Stimulated activated naive B cell treated with anti-CD40 and anti-IgM and Interleukin-4, amounts not matched to agents 10 μg/mL and 1 μg/mL and 100 μg/mL, for 72 hours (primary cell): ENCODE results near the gene FXYD7.
"Not testable (repeated sequence)": the region's sequence is repeated elsewhere in the genome, so short reads cannot be mapped to it uniquely, and the experiment has no call there.

Source experiments
- ATAC-seq, 2 donors: fragments of 150-1000 bp; cut with Tn5 transposase; replicated peaks; 2 replicates each; pipeline ENCODE4 v1.10.0; 2021; ENCODE audit warnings: moderate library complexity in 1 of 2
- DNase-seq: peaks from one replicate; pipeline ENCODE4 v3.0.0; 2021
- H3K27ac Mint-ChIP-seq: one replicate; pipeline ENCODE4 v1.8.0; 2022; ENCODE audit warnings: mild to moderate bottlenecking, mixed read lengths
- H3K27me3 Mint-ChIP-seq, 2 donors: one replicate each; pipeline ENCODE4 v1.8.0; 2022; ENCODE audit warnings: mixed read lengths in 2 of 2
- H3K36me3 Mint-ChIP-seq, 2 donors: one replicate each; pipeline ENCODE4 v1.8.0; 2022; ENCODE audit warnings: mixed read lengths in 2 of 2, mild to moderate bottlenecking in 1 of 2
- H3K4me1 Mint-ChIP-seq, 2 donors: one replicate each; pipeline ENCODE4 v1.8.0; 2022; ENCODE audit warnings: mixed read lengths in 2 of 2, mild to moderate bottlenecking in 1 of 2
- H3K4me3 Mint-ChIP-seq, 2 donors: one replicate each; pipeline ENCODE4 v1.8.0; 2022; ENCODE audit warnings: mild to moderate bottlenecking in 2 of 2, mixed read lengths in 2 of 2, moderate library complexity in 1 of 2
- H3K9me3 Mint-ChIP-seq, 2 donors: one replicate each; pipeline ENCODE4 v1.8.0; 2022; ENCODE audit warnings: mixed read lengths in 2 of 2, mild to moderate bottlenecking in 1 of 2

FXYD7 gene, protein sequence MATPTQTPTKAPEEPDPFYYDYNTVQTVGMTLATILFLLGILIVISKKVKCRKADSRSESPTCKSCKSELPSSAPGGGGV

DNA sequence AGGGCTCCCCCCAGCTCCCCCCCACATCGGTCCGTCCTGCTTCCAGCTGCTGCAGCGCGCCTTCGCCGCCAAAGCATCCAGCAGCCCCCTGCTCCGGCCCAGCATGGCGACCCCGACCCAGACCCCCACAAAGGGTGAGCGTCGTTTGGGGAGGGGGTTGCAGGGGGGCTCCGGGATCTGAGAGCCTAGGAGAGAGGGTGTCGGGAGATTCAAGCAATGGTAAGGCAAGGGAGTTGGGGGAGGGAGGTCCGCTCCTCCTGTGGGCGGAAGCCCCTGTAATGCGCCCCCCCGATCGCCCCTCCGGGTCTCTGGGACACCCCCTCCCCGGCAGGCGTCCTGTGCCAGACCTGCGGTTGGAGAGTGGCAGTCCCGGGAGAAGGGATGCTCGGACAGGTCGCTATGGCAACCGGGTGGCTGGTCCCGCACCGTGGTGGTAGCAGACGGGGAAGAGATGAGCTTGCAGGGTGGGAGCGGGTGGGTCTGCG is at the start of gene FXYD7:
FXYD7 (plus strand) TSS at position 25 of the 485 bp plus-strand sequence; CDS start at position 104, 79 bp downstream.
- H3K9me3 Mint-ChIP-seq, result no peaks in the 10 kb centered on the region
- DNase-seq (no peak), ATAC-seq (no peak)
- H3K4me3 Mint-ChIP-seq, result peak within 1 kb of the TSS; percentile 81 to 82
- H3K36me3 Mint-ChIP-seq, result no peaks in the 10 kb centered on the region
- peaks cover 27 to 45% of the 10 kb centered on the region in 2 donors for H3K4me1 Mint-ChIP-seq
- peaks cover 15 to 19% of the 10 kb centered on the region in 2 donors for H3K27me3 Mint-ChIP-seq
- peak within 1 kb of the TSS; percentile 71 for H3K27ac Mint-ChIP-seq

DNA sequence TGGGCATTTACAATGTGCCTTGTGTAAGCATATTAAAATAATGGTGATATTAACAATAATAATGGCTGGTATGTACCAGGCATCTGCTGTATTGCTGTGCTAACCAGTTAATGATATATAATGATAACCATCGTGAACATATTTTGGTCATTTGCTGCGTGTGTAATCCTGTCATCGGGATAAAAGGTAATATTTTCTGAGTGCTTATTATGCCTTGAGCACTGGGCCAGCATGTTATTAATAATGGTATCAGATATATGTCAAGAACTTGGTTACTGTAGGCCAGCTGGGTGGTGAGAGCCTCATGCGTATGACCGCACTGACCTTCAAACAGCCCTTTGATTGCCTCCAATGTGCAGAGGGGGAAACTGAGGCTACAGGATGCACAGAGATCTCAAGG is 49.6 kb upstream of the FXYD7 start:
- ATAC-seq (no peak), DNase-seq (no peak)
- no peaks in the 10 kb centered on the region for H3K36me3 Mint-ChIP-seq
- no peaks in the 10 kb centered on the region for H3K27me3 Mint-ChIP-seq
- no peak overlapping the region for H3K4me3 Mint-ChIP-seq
- no peak overlapping the region for H3K27ac Mint-ChIP-seq
- H3K4me1 Mint-ChIP-seq, result peaks cover 10 to 14% of the 10 kb centered on the region in 2 donors
- no peaks in the 10 kb centered on the region for H3K9me3 Mint-ChIP-seq

DNA sequence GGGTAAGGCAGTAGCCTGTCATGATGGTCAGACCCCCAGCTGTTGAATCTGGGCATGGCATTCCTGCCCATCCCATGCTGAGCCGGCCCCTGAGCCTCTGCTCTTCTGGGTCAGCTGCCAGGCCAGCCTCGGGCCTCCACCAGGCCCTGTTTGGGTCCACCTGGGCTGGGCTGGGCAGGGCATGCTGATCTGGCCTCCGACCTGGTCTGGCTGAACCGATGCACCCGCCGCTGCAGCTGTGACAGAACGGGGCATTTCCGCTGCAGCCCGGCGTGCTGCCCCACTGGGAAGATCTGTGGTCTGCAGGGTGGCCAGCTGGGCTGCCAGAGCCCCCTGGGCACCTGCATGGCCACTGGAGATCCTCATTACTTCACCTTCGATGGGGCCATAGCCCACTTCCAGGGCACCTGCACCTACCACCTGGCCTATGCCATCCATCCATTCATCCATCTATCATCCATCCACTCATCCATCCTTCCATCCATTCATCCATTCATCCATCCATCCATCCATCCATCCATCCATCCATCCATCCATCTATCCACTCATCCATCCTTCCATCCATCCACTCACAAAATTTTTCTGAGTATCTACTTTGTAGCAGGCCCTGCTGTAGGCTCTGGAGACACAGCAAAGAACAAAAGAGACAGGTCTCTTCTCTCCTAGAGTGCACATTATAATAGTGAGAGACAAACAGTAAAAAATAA is 49.0 kb upstream of the FXYD7 start:
- Mint-ChIP-seq H3K36me3 (no peaks in the 10 kb centered on the region), H3K27me3 (no peaks in the 10 kb centered on the region), H3K9me3 (no peaks in the 10 kb centered on the region), H3K4me1 (peaks cover 5 to 8% of the 10 kb centered on the region in 2 donors), H3K27ac (no peak overlapping the region), H3K4me3 (no peak overlapping the region)
- ATAC-seq (no peak), DNase-seq (no peak)

DNA sequence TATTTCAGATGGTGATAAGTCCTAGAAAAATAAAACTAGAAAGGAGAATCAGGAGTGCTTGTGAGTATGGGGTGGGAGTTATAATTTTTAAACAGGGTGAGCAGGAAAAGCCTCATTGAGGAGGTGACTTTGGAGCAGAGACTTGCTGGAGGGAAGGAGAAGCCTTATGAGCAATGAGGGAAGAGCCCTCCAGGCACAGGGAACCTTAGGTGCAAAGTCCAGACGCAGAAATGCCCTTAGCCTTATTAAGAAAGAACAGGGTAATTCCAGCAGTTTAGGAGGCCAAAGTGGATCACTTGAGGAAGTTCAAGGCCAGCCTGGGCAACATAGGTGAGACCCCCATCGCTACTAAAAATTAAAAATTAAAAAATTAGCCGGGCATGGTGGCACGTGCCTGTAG is 48.4 kb upstream of the FXYD7 start:
- DNase-seq (no peak), ATAC-seq (no peak)
- peaks cover 3 to 6% of the 10 kb centered on the region in 2 donors for H3K4me1 Mint-ChIP-seq
- no peaks in the 10 kb centered on the region for H3K27me3 Mint-ChIP-seq
- H3K4me3 Mint-ChIP-seq, result no peak overlapping the region
- H3K9me3 Mint-ChIP-seq, result no peaks in the 10 kb centered on the region
- H3K36me3 Mint-ChIP-seq, result no peaks in the 10 kb centered on the region
- no peak overlapping the region for H3K27ac Mint-ChIP-seq

DNA sequence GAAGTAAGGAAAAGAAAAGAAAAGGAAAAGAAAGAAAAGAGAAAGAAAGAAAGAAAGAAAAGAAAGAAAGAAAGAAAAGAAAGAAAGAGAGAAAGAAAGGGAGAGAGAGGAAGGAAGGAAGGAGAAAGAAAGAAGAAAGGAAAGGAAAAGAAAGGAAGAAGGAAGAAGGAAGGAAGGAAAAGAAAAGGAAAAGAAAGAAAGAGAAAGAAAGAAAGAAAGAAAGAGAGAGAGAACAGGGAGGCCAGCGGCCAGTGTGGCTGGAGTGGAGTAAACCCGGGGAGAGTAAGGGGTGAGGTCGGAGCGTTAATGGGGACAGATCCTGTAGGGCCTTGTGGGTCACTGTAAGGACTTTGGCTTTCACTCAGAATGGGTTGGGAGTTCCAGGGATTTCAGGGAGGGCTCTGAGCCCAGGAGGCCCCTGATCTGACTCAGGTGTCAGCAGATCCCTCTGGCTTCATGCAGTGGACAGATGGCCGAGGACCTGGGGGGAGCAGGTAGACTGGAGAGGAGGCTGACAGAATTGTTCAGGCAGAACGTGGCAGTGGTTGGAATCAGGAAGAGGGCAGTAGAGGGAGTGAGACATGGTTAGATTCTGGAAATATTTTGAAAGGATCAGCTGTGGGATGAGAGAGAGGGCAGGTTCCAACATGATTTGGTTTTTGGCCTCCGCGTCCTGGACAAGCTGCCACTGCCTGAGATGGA is 47.2 kb upstream of the FXYD7 start:
- no peak for ATAC-seq
- Mint-ChIP-seq H3K9me3 (no peaks in the 10 kb centered on the region), H3K27me3 (no peaks in the 10 kb centered on the region), H3K27ac (no peak overlapping the region), H3K4me3 (no peak overlapping the region), H3K4me1 (no peaks in the 10 kb centered on the region), H3K36me3 (no peaks in the 10 kb centered on the region)
- no peak for DNase-seq

DNA sequence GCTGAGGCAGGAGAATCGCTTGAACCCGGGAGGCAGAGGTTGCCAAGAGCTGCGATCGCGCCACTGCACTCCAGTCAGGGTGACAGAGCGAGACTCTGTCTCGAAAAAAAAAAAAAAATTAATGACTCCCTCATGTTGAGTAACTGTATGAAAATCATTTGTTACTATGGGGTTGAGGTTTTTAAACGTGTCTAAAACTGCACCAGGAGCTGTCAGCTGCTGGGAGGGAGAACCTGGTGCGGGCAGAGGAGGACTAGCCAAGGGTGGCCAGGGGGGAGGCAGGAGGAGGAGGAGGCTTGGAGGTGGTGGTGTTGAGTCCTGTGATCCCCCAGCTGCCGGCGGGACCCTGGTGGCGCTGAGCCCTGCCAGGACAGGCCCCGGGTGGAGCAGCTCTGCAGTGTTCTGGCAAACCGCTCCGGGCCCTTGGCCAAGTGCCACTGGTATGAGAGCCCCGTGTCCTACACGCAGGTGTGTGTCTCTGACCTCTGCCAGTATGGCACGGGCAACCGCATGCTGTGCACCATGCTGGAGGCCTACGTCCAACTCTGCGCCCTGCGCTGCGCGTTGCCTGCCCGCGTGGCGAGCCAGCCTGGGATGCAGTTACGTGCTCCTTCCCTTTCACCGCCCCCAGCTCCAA is 44.5 kb upstream of the FXYD7 start:
- ATAC-seq, result no peak
- no peak overlapping the region for H3K4me3 Mint-ChIP-seq

DNA sequence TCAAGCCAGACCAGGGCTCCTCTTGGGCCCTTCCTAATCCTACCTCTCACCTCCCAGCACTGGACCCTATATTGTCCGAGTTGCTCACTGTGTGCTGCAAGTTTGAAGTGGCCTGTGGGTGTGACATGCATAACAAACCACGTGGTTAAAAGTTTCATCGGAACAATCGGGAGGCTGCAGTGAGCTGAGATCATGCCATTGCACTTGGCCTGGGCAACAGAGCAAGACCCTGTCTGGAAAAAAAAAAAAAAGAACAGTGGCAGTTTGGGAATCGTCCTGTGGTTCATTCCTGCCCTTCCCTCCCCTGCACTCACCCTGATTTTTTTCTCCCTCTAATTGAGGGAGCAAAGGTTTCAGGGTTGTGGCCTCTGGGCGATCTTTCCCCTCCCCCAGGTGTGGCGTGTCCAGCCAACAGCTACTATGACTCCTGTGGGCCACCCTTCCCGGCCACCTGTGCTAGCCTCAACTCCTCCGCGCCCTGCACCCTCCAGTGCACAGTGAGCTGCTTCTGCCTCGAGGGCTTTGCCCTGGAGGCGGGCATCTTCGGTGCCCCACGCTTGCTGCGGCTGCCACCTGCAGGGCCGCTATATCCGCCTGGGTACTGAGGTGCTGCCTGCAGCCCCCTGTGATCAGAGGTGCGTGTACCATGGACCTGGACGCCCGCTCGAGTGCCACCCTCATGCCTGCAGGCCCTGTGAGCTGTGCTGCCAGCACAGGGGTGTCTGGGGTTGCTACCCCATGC is 43.7 kb upstream of the FXYD7 start:
- H3K27me3 Mint-ChIP-seq, result no peaks in the 10 kb centered on the region
- no peak overlapping the region for H3K27ac Mint-ChIP-seq
- peaks cover 0 to 1% of the 10 kb centered on the region in 2 donors for H3K36me3 Mint-ChIP-seq
- H3K9me3 Mint-ChIP-seq, result no peaks in the 10 kb centered on the region
- no peak overlapping the region for H3K4me3 Mint-ChIP-seq
- no peaks in the 10 kb centered on the region for H3K4me1 Mint-ChIP-seq
- ATAC-seq (no peak), DNase-seq (no peak)

More for the DNA sequence above, 44.5 kb upstream of the FXYD7 start:
- DNase-seq, result no peak
- Mint-ChIP-seq H3K4me1 (no peaks in the 10 kb centered on the region), H3K9me3 (no peaks in the 10 kb centered on the region), H3K27ac (no peak overlapping the region), H3K36me3 (peaks cover 0 to 1% of the 10 kb centered on the region in 2 donors), H3K27me3 (no peaks in the 10 kb centered on the region)

DNA sequence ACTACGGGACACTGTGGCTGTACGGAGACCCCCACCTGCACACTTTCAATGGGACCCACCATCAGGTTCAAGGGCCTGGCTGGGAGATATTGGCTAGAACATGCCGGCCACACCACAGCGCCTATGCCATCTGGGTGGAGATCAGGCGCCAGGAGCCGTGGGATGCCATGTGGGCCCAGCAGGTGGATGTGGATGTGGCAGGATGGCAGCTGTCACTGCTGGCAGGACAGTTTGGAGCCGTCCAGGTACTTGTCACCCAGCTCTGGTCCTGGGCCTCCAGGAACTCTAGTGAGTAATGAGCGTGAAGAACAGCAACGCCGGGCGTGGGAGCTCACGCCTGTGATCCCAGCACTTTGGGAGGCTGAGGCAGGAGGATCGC is 43.2 kb upstream of the FXYD7 start:
- Mint-ChIP-seq H3K9me3 (no peaks in the 10 kb centered on the region), H3K27ac (no peak overlapping the region), H3K4me1 (no peaks in the 10 kb centered on the region), H3K27me3 (no peaks in the 10 kb centered on the region), H3K4me3 (no peak overlapping the region), H3K36me3 (peaks cover 0 to 1% of the 10 kb centered on the region in 2 donors)
- ATAC-seq (no peak), DNase-seq (no peak)

DNA sequence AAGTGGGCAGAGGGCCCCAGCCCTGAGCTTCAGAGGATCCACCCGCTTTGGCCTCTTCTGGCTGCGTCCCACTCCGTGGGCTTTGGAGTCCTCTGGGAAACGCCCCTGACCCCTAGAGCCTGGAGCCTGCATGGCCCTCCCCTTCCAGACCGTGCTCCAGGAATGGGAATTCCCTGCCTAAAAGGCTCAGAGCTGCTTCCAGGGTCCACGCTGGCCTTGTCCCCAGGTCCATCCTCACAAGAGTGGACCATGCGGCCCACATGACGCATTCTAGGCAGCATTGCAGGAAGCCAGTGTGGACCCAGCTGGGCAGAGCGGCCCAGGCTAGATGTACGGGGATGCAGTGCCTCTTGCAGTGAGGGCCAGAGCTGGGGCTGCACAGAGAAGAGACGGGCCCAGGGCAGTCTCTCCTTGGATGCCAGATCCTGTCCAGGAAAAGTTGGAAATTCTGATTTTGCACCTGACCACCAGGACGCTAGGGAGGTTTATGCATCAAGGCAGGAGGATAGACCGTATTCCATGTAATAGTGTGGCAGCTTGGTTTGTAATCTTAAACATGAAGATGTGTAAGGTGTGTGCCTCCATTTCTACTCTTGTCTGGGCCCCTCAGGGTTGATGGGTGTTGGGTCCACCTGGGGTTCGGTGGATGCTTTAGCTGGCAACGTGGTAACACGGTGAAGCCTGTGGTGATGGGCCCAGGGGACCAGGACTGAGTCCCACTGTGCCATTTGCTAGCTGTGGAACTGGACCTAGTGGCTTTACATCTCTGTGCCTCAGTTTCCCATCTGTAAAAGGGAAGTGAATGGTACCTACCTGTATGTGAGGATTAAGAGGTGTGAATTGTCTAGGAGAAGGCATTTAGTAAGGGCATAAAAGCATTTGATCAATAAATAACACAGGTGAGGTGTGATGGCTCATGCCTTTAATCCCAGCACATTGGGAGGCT is 42.2 kb upstream of the FXYD7 start:
- DNase-seq (no peak), ATAC-seq (no peak)
- H3K4me3 Mint-ChIP-seq, result no peak overlapping the region
- H3K27ac Mint-ChIP-seq, result no peak overlapping the region
- no peaks in the 10 kb centered on the region for H3K4me1 Mint-ChIP-seq
- no peaks in the 10 kb centered on the region for H3K27me3 Mint-ChIP-seq
- H3K9me3 Mint-ChIP-seq, result no peaks in the 10 kb centered on the region
- H3K36me3 Mint-ChIP-seq, result peaks cover 0 to 1% of the 10 kb centered on the region in 2 donors

DNA sequence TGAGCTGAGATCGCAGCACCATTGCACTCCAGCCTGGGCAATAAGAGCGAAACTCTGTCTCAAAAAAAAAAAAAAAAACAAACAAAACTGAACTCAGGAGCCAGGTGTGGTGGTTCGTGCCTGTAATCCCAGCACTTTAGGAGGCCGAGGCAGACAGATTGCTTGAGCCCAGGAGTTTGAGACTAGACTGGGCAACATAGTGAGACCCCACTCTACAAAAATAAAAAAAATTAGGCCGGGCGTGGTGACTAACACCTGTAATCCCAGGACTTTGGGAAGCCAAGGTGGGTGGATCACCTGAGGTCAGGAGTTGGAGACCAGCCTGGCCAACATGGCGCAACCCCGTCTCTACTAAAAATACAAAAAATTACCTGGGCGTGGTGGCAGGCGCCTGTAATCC is 41.1 kb upstream of the FXYD7 start:
- H3K4me1 Mint-ChIP-seq, ATAC-seq, DNase-seq, H3K27me3 Mint-ChIP-seq, H3K9me3 Mint-ChIP-seq, H3K27ac Mint-ChIP-seq, H3K36me3 Mint-ChIP-seq, H3K4me3 Mint-ChIP-seq: not testable (repeated sequence)

DNA sequence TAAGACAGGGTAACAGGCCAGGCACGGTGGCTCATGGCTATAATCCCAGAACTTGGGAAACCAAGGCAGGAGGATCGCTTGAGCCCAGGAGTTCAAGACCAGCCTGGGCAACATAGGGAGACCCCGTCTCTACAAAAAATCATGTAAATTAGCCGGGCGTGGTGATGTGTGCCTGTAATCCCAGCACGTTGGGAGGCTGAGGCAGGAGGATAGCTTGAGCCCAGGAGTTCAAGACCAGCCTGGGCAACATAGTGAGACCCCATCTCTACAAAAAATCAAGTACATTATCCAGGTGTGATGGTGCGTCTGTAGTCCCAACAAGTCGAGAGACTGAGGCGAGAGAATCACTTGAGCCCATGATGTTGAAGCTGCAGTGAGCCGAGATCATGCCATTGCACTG is 39.4 kb upstream of the FXYD7 start:
- H3K36me3 Mint-ChIP-seq, H3K27me3 Mint-ChIP-seq, DNase-seq, H3K4me1 Mint-ChIP-seq, H3K27ac Mint-ChIP-seq, H3K9me3 Mint-ChIP-seq, ATAC-seq, H3K4me3 Mint-ChIP-seq: not testable (repeated sequence)

DNA sequence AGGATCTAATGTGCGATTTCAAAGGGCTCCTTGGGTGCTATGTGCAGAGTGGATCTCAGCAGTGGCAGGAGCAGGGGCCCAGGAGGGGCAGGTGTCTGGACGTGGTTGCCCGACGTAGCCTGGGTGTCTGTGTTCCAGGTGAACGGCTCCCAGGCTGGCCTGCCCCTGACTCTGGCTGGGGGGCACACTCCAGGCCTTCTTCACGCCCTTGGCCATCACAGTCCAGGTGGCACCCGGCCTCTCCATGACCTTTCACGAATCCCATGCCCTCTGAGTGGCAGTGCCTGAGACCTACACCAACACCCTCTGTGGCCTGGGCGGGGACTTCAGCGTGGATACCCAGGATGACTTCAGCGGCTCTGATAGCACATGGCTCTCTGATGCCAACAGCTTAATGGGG is 38.7 kb upstream of the FXYD7 start:
- H3K27ac Mint-ChIP-seq, result no peak overlapping the region
- peaks cover 0 to 4% of the 10 kb centered on the region in 2 donors for H3K9me3 Mint-ChIP-seq
- H3K27me3 Mint-ChIP-seq, result peaks cover 5 to 9% of the 10 kb centered on the region in 2 donors
- peaks cover 0 to 1% of the 10 kb centered on the region in 2 donors for H3K36me3 Mint-ChIP-seq
- H3K4me3 Mint-ChIP-seq, result no peak overlapping the region
- ATAC-seq (no peak), DNase-seq (no peak)
- no peaks in the 10 kb centered on the region for H3K4me1 Mint-ChIP-seq

DNA sequence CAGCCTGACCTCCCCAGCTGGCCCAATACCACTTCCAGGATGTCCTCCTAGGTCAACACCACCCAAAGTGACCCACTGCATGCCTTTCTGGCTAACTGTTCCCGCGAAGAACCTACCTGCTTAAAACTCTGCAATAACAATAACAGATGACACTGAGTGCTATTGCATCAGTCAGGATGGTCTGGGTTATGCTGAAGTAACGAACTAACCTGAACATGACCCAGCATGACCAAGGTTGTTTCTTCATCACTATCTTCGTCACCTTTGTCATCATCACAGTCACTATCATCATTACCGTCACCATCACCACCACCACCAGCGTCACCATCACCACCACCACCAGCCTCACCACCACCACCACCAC is 38.0 kb upstream of the FXYD7 start:
- ATAC-seq (no peak), DNase-seq (no peak)
- no peak overlapping the region for H3K27ac Mint-ChIP-seq
- H3K4me1 Mint-ChIP-seq, result no peaks in the 10 kb centered on the region
- H3K9me3 Mint-ChIP-seq, result peaks cover 0 to 4% of the 10 kb centered on the region in 2 donors
- no peak overlapping the region for H3K4me3 Mint-ChIP-seq
- peaks cover 0 to 1% of the 10 kb centered on the region in 2 donors for H3K36me3 Mint-ChIP-seq
- peaks cover 5 to 16% of the 10 kb centered on the region in 2 donors for H3K27me3 Mint-ChIP-seq
